ENCODE results near the gene LZTS2.
"Not testable (repeated sequence)": the region's sequence is repeated elsewhere in the genome, so short reads cannot be mapped to it uniquely, and the experiment has no call there.

The LZTS2 gene, protein sequence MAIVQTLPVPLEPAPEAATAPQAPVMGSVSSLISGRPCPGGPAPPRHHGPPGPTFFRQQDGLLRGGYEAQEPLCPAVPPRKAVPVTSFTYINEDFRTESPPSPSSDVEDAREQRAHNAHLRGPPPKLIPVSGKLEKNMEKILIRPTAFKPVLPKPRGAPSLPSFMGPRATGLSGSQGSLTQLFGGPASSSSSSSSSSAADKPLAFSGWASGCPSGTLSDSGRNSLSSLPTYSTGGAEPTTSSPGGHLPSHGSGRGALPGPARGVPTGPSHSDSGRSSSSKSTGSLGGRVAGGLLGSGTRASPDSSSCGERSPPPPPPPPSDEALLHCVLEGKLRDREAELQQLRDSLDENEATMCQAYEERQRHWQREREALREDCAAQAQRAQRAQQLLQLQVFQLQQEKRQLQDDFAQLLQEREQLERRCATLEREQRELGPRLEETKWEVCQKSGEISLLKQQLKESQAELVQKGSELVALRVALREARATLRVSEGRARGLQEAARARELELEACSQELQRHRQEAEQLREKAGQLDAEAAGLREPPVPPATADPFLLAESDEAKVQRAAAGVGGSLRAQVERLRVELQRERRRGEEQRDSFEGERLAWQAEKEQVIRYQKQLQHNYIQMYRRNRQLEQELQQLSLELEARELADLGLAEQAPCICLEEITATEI

DNA sequence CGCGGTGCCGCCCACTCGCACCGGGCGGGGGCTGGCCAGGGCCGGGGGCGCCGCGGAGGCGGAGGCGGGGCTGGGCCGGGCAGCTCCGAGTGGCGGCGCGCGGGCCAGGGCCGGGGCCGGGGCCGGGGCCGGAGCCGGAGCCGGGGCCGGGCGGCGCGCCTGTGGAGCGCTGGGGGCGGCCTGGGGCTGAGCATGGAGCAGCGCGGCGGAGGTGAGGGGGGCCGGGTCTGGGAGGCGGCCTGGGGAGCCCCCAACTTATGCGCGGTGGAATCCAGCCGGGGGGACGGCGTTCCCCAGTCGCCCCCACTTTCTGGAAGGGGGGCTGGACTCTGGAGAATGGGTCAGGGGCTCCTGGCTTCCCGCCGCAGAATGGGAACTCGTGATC is at the start of gene LZTS2:
Gene LZTS2 (plus strand): TSS at position 67 of the 385 bp plus-strand sequence. CDS start 2,731 bp downstream, outside the sequence.
- DNase-seq, result no peak

DNA sequence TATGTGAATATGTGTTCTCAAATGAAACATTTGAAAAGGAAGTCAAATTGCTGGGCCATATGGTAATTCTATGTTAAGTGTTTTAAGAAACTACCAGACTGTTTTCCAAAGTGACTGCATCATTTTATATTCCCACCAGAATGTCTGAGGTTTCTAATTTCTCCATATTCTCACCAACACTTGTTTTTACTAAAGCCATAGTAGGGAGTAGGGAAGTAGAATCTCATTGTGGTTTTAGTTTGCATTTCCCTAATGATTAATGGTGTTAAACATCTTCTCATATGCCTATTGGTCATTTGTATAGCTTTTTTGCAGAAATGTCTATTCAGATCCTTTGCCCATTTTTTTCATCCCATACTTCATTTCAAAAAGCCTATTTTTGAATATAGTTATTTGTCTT is 39.4 kb upstream of the LZTS2 start:
- no peak for DNase-seq

DNA sequence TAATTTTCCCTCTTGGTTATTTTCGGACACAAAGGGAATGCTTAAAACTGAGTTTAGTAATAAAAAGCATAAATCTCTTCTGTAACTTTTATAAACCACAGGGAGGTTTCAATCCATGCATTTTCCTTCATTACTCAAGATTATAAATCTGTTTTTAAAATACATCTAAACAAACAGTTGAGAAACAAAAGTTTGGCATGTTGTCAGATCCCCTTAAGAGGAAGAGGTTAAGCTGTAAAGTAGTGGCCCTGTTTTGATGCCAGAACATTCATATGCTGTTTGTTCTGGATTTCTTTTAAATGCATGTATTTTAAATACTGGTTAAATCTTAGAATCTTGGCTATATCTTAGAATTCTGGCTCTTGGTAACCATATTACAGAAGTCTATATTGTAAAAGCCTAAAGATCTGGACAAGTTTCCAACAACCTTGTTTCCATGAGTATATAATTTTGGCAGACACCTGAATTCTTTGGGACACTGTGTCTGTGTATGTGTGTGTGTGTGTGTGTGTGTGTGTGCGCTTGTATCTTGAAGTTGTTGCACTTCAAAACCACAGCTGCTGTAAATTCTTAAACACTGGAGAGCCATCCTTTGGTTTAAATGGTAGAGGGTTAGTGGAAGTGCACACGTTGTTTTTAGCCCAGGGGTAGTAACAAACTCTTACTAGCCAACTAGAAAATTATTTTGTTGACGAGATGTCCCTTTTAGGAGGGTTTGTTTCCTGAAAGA is 37.1 kb upstream of the LZTS2 start:
- DNase-seq, result no peak

DNA sequence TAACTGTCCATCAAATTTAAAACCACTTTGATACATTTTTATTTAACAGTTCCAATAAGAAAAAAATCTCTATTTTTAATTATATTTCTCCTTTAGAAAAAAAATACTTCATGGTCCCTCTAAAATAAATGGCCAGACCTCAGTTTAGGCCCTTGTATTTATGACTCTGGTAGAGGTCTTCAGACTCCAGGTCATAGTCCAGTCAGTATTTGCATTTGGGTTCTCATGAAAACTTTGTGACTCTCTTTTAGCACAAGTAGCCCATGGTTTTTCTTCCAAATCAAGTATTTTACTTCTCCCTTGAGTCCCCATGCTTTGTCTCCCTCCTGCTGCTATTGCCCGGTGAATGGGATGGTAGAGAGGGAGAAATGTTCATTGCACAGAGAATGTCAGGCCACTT is 35.8 kb upstream of the LZTS2 start:
- DNase-seq, result no peak

DNA sequence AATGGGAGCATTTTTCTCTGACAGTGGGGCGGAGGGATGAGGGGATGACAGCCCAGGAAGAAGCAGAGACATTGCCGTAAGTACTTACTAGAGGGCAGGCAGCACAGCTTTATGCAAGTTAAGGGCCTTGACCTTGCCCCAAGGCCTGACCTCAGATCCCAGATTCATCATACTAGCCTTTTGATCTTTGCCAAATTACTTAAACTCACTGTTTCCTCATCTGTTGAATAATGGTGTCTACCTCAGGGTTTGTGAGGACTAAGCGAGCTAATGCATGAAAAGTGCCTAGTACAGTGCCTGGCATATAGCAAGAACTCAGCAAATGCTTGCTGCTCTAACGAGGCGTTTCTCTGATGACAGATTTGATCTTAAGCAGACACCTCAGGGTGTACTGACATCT is 33.8 kb upstream of the LZTS2 start:
- no peak for DNase-seq

DNA sequence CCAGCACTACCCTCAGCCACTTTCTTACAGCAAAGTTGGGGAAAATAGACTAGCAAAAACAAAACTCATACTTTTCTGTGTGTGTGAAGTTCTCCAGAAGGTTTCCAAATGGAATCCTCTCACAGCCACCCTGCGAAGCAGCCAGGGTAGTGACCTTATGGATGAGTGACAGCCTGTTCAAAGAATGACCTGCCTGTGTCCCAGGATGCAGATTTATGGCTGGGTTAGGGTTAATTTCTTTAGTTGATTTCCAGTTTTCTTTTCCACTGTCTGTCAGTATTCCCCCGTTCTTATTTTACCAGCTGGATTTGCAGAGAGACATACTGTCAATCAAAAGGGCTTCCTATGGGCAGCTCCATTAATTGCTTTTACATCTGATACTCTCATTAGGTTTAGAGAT is 32.7 kb upstream of the LZTS2 start:
- DNase-seq, result no peak

DNA sequence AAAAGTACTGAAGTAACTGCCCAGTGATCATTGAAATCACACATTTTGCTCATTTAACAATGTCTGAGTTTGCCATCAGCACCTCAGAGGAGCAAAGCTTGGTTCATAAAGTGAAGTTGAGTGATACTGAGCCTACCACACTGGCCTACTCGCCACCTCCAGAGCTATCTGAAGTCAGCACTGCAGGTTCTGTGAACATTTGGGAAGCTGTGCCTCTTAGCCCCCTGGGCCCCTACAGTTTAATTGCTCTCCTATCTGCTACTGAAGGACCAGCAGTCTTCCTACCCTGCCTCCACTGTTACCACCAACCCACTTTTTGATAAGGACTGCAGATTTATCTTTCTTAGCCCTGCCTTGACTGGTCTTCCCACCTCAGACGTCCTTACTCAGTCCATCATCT is 32.3 kb upstream of the LZTS2 start:
- no peak for DNase-seq

DNA sequence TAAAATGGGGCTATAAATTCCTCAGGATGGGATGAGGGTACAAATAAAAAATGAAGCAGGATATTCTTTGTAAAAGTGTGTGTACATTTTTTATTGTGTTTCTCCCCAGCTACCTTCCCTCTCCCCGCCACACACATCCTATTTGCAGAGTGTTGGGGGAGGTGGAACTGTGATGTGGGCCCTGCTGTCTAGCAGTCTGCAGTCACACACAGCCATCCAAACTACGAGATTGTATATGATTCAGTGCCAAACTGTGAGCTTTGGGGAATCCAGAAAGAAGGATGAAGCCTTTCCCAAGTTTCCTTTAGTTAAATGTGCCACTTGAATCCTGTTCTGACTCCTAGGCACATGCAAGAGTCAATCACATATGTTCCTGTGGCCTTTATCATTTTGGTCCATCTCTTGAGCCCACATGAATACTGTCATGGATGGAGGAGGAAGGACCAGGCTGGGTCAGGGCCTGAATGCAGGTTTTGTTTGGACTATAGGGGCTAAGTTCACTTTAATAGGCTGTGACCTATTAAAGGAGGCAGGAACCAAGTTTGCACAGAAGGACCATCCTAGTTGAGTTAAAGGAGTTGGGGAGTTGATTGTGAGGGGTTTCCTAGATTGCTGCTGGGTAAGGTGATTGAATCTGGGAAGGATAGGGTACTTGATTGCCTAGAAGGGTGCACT is 31.4 kb upstream of the LZTS2 start:
- no peak for DNase-seq

DNA sequence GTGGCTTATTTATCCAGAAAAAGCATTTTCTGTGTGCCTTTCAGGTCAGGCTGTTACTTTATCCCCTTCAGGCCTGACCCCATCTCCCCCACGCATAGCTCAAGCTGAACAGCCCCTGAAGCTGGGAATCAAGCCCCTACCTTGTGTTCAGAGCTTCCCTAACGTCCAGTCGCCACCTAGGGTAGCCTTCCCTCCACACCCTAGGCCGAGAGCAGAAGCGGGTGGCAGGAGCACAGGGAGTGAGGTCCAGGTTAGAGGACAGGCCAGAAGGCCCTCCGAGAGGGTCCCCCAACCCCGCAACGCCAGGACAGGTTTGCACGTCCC is 30.8 kb upstream of the LZTS2 start:
- DNase-seq, result no peak

DNA sequence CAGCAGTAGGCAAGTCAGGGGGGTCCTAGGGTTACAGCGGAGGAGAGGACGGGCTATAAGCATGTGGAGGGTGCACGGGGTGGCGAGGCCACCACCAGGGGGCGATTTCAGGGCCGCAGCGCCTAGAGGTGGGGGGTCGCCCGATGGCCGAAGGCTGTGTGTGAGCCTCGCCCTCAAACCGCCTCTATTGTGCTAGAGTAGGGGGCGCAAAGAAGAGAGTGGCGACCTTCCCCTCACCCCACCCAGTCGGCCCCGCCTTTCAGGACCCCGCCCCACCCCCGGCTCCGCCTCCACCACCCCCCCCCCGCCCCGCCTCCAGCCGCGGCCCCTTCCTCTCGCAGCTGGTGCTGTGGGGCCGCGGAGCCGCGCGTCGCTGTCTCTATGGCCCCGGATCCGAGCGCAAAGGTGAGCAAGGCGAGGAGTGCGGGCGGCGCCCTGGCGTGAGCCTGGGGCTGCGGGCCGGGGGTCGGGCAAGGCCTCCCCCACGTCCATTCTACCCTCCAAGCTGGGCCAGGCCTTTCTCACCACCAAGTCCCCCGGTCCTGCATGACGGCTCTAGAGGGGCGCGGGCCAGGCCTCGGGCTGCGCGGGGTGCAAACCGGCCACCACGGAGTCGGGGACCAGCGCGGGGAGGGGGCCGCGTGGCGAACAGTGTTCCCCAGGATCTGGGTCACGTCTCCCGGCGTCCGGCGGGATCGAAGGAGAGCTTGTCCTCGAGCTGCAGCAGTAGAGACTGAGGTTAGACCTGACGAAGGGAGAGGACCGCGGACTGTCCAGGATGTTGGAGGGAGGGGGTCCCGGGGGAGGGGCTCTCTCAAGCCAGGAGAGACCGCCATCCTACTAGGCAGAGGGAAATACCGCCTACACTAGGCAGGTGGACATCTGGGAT is 30.2 kb upstream of the LZTS2 start, which contains the start of gene SEMA4G:
Gene SEMA4G (plus strand): TSS at position 318 of the 889 bp plus-strand sequence. CDS start 3,409 bp downstream, outside the sequence.
- no peak for DNase-seq

DNA sequence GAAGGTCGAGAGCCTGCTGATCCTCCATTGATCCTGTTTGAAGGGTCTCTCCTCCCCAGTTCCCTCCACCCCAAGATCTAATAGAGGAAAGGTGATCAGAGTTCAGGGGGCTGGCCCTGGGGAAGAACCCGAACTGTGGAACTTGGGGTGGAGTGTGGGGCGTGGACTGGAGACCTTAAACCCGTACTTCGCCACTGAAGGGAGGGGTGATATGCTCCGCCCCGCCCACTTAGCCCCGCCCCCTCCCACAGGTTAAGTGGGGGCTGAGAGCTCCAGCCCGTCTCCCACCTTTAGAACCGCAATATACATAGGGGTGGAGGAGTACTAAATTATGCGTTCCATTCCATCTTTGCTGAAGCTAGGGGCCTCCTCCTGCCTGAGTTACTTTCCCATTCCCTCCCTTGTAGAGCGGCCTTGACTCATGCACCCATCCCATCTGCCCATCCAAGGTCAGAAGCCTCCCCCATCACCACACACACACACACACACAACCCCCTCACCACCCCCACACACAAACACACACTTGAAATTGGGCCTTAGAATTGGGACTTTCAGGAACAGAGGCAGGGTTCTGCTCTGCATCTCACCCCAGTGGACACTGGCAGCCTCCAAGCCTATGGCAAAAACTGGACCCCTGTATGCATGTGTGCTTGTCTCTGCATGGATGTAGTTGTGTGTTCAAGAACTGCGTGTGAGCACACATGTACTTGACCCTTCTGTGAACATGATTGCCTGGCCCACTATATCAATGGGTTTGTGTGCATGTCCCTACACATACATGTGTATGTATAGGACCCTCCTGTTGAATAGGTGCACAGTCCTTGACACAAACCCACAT is 29.3 kb upstream of the LZTS2 start:
- DNase-seq, result no peak

DNA sequence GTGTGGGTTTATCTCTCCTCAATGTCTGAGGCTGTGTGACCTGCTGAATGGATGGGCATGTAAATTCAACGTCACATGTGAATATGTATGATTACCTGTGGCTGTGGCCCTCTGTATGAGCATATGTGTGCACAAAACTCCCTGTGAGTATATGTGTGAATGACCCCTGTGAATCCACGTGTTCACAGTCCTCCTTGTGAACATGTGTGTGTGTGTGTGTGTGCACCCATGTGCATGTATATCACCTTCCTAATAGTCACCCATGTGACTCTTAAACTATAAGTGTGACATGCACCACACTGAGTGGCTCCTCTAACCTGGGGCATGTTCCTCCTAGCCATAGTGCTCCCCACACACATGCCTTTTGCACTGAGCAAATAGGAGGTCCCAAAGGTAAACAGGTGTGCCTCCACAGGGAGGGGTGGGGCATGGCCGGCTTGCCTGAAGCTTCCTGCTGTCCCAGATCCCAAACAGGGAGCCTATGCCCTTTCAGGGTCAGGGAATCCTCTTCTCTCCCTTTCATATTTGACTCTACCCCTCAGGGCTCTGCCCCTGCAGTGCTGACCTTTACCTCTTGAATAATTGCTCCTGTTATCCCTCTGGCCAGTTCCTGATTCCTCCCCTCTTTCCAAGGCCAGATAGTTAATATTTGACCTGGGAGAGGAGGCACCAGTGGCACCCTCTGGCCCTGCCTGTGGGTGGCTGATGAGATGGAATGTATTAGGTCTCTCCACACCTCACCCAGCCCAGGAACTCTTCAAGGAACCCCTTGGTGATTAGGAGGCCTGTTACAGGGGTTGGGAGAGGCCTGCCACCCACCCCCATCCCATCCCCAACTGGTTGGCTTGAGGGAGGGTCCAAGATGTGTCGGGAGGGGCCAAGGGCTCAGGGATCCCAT is 28.4 kb upstream of the LZTS2 start:
- DNase-seq, result no peak

DNA sequence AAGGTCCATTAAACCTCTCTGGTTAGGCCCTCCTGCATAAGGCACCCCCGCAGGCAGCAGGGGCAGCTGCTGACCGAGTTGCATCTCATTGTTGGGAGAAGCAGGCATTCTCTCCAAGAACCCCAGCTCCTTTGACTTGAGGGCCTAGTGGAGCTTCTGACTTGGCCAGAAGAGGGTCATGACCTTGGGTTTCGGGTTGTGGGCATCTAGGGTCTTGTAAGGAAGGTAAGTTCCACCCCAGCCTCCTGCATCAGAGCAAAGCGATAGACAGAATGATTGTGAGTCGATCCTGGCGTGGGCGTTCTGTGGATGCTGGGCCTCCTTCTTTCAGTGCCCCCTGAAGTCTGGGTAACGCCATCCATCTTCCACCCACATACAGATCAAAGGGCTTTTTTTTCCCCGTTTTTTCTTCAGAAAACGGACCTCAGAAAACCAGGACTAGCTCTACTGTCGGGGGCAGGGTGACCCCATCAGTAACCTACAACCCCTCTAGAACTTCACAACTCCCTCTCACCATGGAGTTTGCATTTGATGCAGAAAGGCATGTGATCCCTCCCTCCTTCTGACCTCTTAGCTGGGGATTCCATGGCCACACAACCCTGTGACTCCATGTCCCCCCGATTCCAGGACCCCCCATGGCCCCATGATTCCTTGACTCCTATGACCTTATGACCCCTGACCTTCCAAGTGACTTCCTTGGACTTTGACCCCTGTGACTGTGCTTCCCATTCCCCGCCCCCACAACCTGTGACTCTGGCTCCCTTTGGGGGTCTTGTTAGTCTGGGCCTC is 27.3 kb upstream of the LZTS2 start:
- no peak for DNase-seq

DNA sequence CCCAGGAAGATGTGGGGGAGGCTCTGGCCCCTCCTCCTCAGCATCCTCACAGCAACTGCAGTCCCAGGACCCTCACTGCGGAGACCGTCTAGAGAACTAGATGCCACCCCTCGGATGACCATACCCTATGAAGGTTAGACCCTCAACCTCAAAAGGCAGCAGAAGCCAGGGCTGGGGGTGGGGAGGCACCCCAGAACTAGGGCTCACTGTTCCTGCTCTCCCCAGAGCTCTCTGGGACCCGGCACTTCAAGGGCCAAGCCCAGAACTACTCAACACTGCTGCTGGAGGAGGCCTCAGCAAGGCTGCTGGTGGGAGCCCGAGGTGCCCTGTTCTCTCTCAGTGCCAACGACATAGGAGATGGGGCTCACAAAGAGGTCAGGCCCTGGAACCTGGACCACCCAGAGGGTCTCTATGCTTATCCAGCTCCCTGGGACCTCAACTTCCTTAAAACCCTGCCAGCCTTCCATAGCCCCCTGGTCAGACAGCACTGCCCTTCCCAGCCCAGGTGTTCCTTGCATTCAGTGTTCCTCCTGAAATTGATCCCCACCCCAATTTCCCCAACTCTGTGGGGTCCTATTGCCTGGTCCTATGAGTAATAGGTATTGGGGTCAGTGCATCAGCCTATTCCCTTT is 26.6 kb upstream of the LZTS2 start:
- no peak for DNase-seq

DNA sequence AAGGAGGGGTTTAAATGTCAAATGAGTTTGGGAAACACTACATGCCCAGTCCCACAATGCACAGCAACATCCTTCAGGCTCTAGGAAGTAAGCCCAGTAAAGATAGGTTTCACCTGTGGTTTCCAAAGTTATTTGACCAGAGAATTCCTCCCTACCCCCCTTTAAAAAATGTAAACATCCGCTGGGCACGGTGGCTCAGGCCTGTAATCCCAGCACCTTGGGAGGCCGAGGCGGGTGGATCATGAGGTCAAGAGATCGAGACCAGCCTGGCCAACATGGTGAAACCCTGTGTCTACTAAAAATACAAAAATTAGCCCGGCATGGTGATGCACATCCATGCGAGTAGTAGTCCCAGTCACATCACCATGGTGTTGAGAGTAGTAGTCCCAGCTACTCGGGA is 24.2 kb upstream of the LZTS2 start:
- DNase-seq, result not testable (repeated sequence)

DNA sequence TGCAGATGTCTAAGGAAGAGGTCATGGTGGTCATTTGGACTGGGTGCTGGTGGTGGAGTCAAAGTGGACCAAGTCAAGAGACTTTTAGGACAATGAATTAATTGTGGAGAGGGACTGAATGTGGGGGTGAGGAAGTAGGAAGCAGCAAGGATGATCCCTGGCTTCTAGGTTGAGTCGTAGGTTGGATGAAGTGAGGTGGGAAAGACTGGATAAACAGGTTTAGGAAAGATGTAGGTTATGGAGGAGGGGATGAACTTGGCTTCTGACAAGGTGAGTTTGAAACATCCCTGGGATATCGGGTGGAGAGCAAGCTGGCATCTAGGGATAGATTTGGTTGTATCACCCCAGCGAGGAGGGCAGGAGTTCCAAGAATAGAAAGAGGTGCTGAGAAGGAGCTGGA is 22.7 kb upstream of the LZTS2 start:
- DNase-seq, result no peak

DNA sequence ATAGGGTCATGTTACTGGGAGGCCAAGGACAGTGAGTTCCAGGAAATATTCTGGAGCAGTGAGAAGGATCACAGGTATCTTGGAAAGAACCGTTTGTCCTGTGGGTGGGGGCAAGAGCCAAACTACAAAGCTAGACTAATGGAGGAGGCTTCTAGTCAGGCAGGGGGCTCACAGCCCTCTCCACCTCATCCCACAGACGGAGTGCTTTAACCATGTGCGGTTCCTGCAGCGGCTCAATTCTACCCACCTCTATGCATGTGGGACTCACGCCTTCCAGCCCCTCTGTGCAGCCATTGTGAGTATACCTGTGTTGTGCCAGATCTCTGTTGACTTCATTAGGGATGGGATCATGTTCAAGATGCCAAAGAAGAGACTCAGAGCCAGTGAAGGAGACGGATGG is 22.2 kb upstream of the LZTS2 start:
- DNase-seq, result no peak

DNA sequence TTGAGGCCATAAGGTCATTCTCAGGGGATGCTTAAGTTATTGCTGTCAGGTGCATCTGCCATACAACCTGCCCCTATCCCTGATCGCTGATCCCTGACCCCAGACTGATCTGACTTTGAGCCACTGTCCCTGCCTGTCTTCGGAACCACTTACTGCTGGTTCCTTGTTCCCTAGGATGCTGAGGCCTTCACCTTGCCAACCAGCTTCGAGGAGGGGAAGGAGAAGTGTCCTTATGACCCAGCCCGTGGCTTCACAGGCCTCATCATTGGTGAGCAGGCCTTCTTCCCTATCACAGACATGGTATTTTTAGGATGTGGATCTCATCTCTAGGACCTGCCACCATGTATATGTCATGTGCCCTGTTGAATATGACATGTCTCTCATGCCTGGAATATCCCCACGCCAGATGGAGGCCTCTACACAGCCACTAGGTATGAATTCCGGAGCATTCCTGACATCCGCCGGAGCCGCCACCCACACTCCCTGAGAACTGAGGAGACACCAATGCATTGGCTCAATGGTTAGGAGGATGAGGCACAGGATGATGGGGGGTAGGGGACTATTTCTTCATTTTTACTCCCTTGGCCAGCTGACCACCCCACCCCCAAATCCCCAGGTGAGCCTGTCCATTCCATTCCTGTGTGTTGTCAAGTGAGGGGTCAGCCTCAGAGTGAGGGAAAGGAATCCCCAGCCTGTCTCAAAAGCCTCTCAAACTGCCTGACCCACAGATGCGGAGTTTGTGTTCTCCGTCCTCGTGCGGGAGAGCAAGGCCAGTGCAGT is 21.3 kb upstream of the LZTS2 start:
- no peak for DNase-seq
